Stimulated activated CD8-positive, alpha-beta memory T cell treated with anti-CD3 and anti-CD28 coated beads, Interleukin-4, amount 100 ng/mL, for 48 hours (primary cell): ENCODE measurements around the gene NEK5.
"Not testable (repeated sequence)": the region's sequence is repeated elsewhere in the genome, so short reads cannot be mapped to it uniquely, and the experiment has no call there.

Experiments used
- DNase-seq: peaks from one replicate; pipeline ENCODE4 v3.0.0-alpha.2; 2020

The NEK5 gene, protein sequence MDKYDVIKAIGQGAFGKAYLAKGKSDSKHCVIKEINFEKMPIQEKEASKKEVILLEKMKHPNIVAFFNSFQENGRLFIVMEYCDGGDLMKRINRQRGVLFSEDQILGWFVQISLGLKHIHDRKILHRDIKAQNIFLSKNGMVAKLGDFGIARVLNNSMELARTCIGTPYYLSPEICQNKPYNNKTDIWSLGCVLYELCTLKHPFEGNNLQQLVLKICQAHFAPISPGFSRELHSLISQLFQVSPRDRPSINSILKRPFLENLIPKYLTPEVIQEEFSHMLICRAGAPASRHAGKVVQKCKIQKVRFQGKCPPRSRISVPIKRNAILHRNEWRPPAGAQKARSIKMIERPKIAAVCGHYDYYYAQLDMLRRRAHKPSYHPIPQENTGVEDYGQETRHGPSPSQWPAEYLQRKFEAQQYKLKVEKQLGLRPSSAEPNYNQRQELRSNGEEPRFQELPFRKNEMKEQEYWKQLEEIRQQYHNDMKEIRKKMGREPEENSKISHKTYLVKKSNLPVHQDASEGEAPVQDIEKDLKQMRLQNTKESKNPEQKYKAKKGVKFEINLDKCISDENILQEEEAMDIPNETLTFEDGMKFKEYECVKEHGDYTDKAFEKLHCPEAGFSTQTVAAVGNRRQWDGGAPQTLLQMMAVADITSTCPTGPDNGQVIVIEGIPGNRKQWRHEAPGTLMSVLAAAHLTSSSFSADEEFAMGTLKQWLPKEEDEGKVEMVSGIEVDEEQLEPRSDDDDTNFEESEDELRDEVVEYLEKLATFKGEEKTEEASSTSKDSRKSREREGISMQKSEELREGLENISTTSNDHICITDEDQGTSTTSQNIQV

DNA sequence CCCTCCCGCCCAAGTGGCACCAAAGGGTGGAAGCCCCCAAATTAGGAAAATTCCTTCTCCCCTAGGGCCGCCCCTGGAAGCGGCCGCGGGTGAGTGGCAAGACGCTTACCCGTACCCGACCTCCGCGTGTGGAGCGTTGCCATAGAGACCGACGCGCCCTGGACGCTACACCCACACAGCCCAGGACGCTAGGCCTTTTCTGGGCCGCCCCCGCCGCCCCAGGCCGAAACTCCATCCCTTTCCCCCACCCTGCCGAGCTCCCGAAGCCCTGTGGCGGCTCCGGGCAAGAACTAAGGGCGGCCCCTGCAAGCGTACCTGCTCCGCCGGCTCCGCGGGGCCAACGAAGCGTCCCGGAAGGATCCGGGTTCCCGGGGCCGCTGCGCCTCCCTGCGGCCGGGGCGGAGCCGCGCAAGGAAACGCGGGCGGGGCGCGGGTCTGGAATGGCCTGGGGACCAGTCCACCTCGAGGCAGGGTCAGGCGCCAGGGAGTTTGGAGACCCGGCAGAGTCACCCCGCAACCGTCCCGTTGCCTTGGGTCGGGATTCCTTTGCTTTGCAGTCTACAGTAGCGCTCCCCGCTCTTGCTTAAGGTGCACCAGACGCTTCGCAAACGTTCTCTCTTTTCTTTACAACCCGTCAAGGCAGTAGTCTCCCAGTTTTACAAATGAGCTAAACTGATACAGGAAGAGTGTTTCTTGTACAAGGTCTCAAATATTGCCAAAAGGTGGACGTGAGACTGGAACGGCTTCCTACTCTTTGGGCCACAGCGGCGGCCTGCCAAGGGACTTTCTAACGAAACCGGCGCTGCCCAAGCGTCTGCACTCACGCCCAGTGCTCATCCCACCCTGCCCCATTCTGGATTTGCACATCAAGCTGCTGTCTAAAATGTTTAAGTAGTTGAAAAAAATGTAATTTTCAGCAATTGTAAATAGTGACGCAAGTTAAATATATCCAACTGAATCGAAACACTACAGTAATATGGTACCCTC lies at the start of gene NEK5:
Gene NEK5 (minus strand): TSS at position 360 of the 987 bp plus-strand sequence. CDS start 1,591 bp downstream, outside the sequence.
- DNase-seq, result peak; percentile 72

DNA sequence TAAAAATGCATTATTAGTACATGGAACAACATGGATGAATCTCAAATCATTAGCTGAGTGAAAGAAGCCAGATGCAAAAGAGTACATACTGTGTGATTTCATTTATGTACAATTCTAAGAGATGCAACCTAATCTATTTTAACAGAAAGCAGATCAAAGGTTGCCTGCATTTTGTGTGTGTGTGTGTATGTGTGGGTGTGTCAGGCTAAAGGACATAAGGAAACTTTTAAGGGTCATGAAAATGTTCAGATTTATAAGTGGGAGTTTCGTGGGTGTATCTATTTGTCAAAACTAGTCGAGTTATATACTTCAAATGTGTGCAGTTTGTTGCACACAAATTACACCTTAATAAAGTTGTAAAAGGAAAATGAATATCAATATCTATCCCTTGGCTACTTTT lies 48.4 kb upstream of the NEK5 start:
- no peak for DNase-seq

DNA sequence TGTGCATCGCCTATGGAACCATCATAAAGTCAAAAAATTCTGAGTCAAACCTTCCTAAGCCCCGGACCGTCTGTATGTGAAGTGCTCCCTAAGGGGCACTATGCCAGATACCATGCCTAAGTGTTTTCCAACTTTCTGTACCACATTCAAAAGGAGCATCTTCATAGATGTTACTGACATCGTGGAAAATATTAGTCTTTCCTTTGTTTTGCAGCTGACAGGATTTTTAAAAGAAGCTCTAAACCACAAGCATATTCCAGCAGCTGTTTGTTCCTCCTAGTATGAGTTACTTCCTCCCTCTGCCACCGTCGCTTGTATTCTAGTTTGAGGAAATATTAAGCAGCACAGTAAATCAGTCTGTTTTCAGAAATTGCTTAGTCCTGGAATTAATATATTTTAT lies 45.1 kb upstream of the NEK5 start:
- DNase-seq, result not testable (repeated sequence)

DNA sequence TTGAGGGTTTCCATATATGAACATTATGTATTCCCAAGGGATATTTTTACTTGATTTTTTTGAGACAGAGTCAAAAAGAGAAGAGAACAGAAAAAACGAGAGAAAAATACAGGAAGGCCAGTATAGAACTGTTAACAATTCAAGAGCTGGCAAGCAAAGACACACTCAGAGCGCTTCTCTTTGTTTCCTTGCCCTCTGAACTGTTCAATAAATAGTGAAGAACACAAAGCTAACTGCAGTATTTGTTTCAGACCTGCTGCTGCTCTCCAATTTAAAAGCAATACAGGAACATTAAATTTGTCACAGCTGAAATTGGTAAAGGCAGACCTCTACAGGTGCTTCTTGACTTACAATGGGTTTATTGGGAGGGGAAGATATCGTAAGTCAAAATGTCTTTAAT lies 44.5 kb upstream of the NEK5 start:
- no peak for DNase-seq

DNA sequence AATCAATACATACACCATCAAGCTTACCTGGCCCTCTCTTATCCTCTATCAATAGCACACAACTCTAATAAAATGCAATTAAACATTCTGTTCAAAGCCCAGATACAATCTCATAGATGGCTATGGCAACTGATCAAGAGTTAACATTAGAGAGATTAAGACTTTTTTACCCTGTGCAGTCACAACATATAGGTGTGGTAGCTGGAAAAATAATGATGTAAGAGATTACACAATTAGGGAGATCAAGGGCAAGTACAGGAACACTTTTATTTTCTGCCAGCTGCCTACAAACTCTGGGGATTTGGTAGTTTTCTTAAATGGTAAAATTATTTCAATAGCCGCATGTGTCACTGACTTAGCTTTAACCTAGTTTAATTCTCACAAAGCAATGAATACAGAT lies 42.8 kb upstream of the NEK5 start:
- not testable (repeated sequence) for DNase-seq

DNA sequence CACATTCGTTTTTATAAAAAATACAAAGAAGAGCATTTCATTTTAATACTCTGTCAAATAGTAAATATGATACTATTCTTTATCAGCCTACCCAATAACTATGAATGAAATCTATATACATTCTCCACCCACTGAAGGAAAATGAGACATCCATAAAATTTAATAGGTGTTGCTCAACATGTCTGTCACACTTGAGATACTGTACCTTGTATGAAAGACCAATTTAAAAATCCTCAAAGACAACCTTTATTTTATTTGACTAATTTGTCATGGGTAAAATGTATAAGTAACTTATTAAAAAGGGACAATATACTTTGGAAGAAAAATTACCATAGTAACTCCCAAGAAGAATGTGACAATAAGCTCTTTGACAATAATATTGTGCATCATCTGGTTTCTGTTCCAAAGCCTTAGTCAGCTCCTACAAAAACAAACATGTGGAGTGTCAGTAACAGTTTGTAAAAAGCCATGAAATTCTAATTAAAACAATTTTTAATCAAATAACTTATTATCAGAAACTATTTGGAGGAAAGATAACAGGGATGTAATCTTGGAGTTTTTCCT lies 42.0 kb upstream of the NEK5 start:
- not testable (repeated sequence) for DNase-seq

DNA sequence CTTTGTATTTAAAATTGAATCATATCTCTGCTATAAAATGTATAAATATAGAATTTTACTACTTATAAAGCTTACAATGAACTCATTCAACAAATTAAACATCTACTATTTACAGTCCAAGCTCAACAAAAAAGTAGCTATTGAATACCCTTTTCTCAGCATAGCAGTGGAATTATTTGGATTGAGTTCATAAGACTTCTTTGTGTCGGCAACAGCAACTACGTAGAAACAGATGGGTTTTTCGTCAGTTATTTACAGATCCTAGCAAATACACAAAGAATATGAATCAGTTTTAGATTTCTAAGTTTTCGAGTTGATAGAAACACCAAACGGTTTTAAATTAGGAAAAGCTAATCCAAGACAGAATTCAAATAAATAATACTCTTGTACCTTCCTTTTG lies 41.0 kb upstream of the NEK5 start:
- DNase-seq, result no peak

DNA sequence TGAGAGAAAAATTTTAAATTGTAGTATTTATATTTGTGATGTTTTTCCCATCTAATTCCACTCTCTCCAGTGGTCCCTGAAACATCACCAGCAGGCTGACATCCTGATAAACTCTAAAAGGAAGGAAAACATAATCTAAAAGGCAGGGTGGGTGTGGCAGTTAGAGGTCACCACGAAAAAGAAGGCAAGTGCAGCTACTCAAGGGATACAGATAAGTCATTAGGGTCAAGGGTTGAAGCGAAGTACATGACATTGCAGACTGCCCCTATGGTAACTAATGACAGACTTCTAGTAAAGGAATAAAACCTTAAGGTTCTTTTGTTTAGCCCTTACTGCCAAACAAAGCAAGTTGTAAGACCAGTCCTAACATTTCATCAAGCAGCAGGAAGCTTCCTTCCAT lies 36.5 kb upstream of the NEK5 start:
- DNase-seq, result no peak

DNA sequence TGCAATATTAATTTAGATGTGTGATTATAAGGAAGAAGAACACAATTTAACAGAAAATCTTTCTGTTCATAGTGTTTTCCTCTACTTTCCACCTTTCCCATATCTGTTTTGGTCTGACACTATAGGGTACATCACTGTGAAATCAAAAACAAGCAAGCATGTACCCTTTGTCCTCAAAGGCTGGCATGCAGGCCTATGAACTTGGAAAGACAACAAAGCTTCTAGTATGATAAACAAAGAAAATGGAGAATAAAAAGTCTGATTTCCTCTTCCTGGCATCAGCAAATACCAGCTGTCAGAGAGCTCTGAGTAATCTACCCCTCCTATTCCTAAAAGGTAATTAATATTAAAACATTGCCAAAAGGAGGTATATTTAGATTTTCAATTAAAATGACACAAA lies 36.1 kb upstream of the NEK5 start:
- DNase-seq, result no peak

DNA sequence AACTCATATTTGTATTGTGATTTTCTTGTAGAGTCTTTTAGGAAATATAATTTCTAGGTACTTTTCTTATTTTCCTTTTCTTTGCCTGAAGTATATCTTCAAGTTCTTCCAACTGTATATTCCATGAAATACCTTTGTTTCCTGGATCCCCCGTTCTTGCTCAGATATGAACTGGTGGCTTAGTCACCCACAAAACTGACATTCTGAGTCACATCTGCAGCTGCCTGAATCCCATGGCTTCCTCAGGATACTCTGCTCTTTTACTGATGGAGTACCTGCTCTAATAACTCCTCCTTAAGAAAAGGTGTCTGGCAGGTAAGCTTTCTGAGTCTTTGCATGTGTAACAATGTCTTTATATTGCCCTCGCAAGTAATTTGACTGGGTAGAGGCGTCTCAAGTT lies 35.0 kb upstream of the NEK5 start:
- not testable (repeated sequence) for DNase-seq

DNA sequence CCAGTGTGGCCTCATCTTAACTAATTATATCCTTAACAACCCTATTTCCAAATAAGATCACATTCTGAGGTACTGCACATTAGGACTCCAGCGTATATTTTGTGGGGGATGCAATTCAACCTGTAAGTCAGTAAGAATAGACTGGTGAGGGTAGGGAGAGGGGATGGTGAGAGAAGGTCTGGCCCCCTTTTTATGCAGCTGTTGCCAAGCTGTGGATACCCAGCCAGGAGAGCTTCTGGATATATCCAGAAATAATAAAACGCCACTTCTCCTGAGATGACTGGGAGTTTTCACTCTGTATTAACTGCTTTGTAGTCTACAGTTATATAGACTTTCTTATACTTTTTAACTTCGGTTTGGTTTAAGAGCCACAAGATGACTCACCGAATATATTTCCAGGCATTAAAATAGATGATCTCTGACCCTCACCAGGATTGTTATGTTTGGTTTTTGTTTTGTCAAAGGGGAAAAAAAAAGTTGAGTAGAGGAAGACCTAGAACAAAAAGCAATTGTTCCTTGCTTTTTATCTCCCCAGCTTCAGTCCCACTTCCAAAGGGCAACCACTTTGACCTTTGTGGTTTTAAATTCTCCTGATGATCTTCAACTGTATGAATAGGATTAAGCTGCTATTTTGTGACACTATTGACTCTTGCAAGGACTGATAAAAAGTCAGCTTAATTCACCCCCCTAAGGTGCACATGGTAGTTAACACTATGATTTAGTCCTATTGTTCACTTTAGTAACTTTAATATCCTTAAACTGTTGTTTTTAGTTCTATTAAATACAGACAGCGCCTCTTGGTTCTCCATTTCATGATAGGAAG lies 33.6 kb upstream of the NEK5 start:
- DNase-seq, result no peak

DNA sequence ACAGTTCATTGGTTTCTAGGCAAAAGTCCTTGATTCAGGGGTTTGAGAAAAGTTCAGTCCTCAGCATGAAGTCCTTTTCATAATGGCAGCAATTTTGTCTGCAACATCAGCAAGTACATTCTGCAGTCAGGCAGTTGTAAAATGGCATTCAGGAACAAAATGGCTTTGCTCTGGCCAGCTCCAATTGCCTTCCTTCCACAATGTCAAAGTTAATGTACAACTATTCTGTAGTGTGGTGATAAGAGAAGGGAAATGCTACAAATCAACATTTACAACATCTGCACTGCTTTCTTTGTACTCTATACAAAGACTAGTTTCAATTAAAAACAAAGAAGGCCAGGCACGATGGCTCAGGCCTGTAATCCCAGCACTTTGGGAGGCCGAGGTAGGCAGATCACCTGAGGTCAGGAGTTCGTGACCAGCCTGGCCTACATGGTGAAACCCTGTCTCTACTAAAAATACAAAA lies 32.3 kb upstream of the NEK5 start:
- no peak for DNase-seq

DNA sequence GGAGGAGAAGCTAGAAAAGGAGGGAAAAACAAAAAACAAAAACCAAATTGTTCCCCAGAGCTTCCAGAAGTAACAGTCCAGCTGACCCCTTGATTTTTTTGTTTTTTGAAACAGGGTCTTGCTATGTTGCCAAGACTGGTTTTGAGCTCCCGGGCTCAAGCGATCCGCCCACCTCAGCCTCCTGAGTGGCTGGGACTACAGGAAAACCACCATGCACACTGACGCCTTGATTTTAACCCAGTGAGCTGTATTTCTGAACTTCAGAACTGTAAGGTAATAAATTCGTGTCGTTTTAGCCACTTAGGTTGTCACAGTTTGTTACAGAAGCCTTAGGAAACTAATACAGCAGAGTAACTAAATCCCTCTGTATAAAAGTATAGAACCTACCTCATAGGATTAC lies 31.6 kb upstream of the NEK5 start:
- no peak for DNase-seq

DNA sequence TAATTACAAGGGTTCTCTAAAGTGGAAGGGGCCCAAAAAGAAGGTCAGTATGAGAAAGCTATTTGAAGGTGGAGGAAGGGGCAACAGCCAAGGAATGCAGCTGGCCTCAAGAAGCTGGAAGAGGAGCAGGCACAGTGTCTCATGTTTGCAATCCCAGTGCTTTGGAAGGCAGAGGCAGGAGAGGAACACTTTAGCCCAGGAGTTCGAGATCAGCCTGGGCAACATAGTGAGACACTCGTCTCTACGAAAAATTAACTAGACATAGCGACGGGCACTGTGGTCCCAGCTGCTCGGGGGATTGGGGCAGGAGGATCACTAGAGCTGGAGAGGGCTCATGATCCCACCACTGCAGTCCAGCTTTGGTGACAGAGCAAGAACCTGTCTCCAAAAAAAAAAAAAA lies 31.2 kb upstream of the NEK5 start:
- DNase-seq, result no peak

DNA sequence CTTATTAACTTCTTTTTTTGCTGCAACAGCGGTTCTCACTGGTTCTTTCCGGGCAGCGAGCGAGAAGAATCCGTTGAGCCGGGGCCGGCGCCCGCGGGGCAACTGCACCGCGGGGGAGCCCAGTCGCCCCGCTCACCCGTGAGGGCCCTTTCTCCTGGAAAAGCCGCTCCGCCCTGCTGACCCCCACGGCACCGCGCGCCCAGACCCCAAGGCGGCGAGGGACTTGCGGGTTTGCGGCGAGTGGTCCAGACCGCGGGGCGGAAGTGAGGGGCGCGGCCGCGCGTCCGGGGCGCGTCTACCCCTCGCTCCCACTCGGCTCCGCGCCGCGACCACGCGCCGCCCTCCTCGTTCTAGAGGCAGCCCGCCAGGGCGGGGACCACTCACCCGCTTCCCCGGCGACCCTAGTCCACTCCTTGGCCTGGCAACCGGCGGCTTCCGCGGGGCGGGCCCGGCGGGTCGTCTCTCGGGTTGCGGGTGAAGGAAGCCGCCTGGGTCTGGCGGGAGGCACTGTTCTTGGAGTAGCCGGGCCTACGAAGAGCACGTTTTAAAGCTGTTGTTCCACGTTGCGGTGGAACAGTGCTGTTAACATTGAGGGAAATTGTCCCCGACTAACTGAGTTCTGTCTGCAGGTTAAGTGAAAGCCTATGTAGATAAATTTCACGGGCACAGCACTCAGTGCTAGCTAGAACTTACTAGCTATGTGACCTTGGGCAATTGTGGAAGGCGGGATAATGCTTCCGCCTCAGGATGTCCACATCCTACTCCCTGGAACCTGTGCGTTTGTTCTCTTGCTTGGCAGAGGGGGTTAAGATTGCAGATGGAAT lies 30.5 kb upstream of the NEK5 start, which contains the start of gene NEK3:
Gene NEK3 (minus strand): TSS at position 439 of the 824 bp plus-strand sequence. CDS start 3,406 bp downstream, outside the sequence.
- DNase-seq, result peak; percentile 56

DNA sequence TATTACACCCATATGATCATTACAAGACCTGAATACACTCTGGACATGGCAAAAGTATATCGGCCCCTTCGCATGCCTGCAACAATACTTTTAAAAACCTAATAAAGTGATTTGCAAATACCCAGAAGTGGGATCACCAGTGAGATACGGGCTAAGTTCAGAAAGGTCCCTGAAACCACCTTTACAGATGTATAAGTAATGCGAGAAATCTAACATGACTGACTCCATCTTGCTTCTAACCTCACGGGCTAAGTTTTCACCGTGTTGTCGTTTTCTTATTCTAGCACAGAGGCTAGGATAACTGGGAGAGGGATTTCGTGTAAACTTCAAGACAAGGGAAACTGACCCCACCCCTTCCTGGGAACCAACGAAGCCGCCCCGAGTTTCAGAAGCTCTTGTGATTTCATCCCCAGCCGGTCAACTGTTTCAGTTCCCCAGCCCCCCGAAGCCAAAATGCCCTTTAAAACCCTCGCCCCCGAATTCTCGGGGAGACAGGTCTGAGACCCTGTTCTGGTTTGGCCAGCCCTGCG lies 29.8 kb upstream of the NEK5 start:
- DNase-seq, result peak; percentile 46

DNA sequence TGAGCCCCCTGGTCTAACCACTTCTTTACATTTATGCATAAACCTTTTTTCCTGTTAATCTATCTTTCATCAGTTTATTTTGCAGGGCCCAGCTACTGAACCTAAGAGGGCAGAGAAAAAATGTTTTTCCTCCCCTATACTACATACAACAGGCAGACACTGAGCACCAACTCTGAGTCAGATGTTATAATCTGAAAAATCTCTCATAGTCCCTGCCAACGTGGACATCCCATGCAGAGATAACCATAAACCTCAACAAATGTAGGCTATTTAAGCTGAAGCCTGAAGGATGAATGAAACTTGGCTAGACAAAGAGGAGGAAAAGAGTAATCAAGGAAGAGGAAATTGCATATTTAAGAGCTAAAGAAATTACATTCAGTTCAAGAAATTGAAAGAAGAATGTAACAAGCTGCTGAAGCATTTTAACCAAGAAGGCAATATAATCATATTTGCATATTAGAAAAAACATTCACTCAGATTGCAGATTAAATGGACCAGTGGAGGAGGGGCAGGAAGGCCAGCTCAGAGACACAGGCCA lies 27.9 kb upstream of the NEK5 start:
- no peak for DNase-seq

DNA sequence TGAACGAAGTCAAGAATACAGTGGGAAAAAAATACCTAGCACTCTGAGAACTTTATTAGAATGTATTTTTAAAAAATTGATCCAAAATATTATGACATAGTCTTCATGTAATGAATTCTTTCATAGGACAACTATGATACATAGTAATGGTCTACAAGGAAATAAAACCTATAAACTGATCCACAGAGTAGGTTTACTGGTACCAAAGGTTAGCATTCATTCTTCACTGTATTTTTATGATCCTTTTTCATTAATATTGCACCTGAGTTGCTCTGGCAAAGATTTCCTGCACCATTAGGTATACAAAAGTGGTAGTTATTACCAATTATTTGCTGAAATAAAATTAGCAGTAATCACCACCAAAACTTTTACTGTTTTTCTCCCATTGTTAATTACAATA lies 26.3 kb upstream of the NEK5 start:
- no peak for DNase-seq

DNA sequence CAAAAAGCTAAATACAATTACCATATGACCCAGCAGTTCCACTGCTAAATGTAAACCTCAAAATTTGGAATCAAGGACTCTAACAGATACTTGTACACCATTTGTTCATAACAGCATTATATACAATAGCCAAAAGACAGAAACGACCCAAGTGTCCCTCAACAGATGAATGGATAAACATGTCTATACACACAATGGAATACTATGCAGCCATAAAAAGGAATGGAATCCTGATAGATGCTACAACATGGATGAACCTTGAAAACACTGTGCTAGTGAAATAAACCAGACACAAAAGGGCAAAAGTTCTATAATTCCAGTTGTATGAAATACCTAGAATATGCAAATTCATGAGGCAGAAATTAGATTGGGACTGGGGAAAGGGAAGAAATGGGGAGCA lies 18.4 kb upstream of the NEK5 start:
- DNase-seq, result no peak

DNA sequence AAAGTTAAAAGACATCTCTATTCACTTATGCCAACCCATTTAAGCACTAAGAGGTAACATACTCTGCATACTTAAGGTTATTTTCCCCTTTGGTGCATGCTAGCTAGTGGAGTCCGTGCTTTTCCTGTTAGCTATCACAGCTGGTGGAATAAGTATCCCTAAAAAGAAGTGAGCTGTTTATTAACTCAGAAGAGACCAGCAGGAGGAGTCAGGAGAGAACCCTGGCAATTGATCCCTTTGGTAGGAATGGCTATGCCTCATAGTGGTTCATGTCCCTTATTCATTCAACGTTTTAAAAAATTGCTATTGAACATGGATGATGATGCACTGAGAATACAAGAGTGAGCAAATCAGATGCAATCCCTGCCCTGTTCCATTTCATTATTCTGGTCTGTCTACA lies 12.4 kb upstream of the NEK5 start:
- DNase-seq, result no peak
